Keratinocyte (primary cell): Measurements from ENCODE around the gene DAPK2. TPM values are rescaled to one million over a fixed set of nuclear protein-coding genes. Genes with fewer than 3 reads are reported as not detected.

Experiments used
- DNase-seq: peaks from one replicate; pipeline ENCODE4 v3.0.0-alpha.2; 2011; ENCODE audit warnings: low read depth, missing footprints, low spot score
- FAIRE-seq: peaks from 2 replicates; lab custom pipeline; 2011; peaks lifted over from hg19 to GRCh38; lab: Jason Lieb, UNC
- H2AFZ ChIP-seq: 2 replicates; pipeline ENCODE4 v1.6.0; 2012; ENCODE audit warnings: low read length, control low read depth, inconsistent platforms; ENCODE audit not compliant: control insufficient read depth
- H3K27ac ChIP-seq: 2 replicates; pipeline ENCODE4 v1.5.1; 2011; ENCODE audit warnings: low read length; ENCODE audit not compliant: control insufficient read depth, insufficient read depth
- H3K27me3 ChIP-seq: 3 replicates; pipeline ENCODE4 v1.6.0; 2011; ENCODE audit warnings: low read length; ENCODE audit not compliant: control insufficient read depth, insufficient read depth; ENCODE audit errors: extremely low read depth
- H3K36me3 ChIP-seq, 2 experiments: 2 replicates in 1 of 2; 3 replicates in 1 of 2; pipeline ENCODE4 v1.5.1; 2011; ENCODE audit warnings: low read length in 2 of 2, mild to moderate bottlenecking in 1 of 2; ENCODE audit not compliant: control insufficient read depth in 2 of 2, insufficient read depth in 2 of 2; ENCODE audit errors: extremely low read depth in 1 of 2
- H3K4me1 ChIP-seq: 3 replicates; pipeline ENCODE4 v1.5.1; 2011; ENCODE audit warnings: low read length; ENCODE audit not compliant: control insufficient read depth, insufficient read depth; ENCODE audit errors: extremely low read depth
- H3K4me2 ChIP-seq: 3 replicates; pipeline ENCODE4 v1.6.0; 2011; ENCODE audit warnings: low read depth, low read length; ENCODE audit not compliant: control insufficient read depth, insufficient read depth; ENCODE audit errors: extremely low read depth
- H3K4me3 ChIP-seq, 3 experiments: fragments of 200-600 bp in 1 of 3; sonication (generic) in 1 of 3; 2 replicates in 2 of 3; 3 replicates in 1 of 3; pipeline ENCODE4 v1.5.1; 2011 to 2016; ENCODE audit warnings: low read length in 3 of 3, mild to moderate bottlenecking in 3 of 3, control low read depth in 2 of 3, inconsistent platforms in 1 of 3, low read depth in 1 of 3, mixed read lengths in 1 of 3, mixed run types in 1 of 3, moderate library complexity in 1 of 3; ENCODE audit not compliant: control insufficient read depth in 2 of 3, insufficient read depth in 2 of 3; ENCODE audit errors: extremely low read depth in 1 of 3
- H3K79me2 ChIP-seq: 2 replicates; pipeline ENCODE4 v1.6.0; 2012; ENCODE audit warnings: low read length; ENCODE audit not compliant: control insufficient read depth, insufficient read depth
- H3K9ac ChIP-seq: 3 replicates; pipeline ENCODE4 v1.6.0; 2011; ENCODE audit warnings: low read length; ENCODE audit not compliant: control insufficient read depth, insufficient read depth; ENCODE audit errors: extremely low read depth
- H3K9me1 ChIP-seq: 3 replicates; pipeline ENCODE4 v1.6.0; 2011; ENCODE audit warnings: low read length; ENCODE audit not compliant: control insufficient read depth, insufficient read depth; ENCODE audit errors: extremely low read depth
- H3K9me3 ChIP-seq: 2 replicates; pipeline ENCODE4 v1.5.1; 2012; ENCODE audit warnings: low read depth, low read length; ENCODE audit not compliant: control insufficient read depth
- H4K20me1 ChIP-seq: 3 replicates; pipeline ENCODE4 v1.6.0; 2011; ENCODE audit warnings: low read length; ENCODE audit not compliant: control insufficient read depth, insufficient read depth; ENCODE audit errors: extremely low read depth
- EZH2 ChIP-seq: IDR thresholded peaks from one replicate; pipeline ENCODE4 v1.6.1; 2012; ENCODE audit warnings: inconsistent platforms, mild to moderate bottlenecking, low read length, moderate library complexity
- dilution Hi-C: fragments of 300-500 bp; cut with MboI; formaldehyde crosslinking; loops from one replicate; pipeline ENCODE4 v1.7.0; 2020; ENCODE audit warnings: low sequenced_read_pairs; ENCODE audit not compliant: extremely low pct_ligation_motif_present
- polyA plus RNA-seq, 5 experiments: library from polyadenylated mRNA; depleted of rRNA in 3 of 5; stranded (reverse) in 3 of 5; stranded (forward) in 1 of 5; unstranded in 1 of 5; fragments of >200 nt; gene quantifications; 1 replicate in 1 of 5; 2 replicates in 3 of 5; 3 replicates in 1 of 5; pipeline versions ENCODE4 v1.2.1 to v1.2.3, GENCODE V29; 2011 to 2012; ENCODE audit warnings: missing spikeins in 2 of 5, low read depth in 1 of 5, low replicate concordance in 1 of 5
- TF ChIP-seq, protein P1 (sequence below), 3 experiments: IDR thresholded peaks in 1 of 3; conservative IDR thresholded peaks in 1 of 3; optimal IDR thresholded peaks in 1 of 3; 2 replicates in 2 of 3; 3 replicates in 1 of 3; pipeline versions ENCODE3 to v1.5.1; 2011; ENCODE audit warnings: low read length in 3 of 3, mild to moderate bottlenecking in 3 of 3, moderate library complexity in 2 of 3, control low read depth in 1 of 3, inconsistent platforms in 1 of 3; ENCODE audit not compliant: insufficient read depth in 2 of 3; ENCODE audit errors: extremely low read depth in 1 of 3

DAPK2 gene
- polyA plus RNA-seq, 1 donor (not counting 4 experiments of a cell fraction or from before 2014, with no cell fraction given) = 1.4 TPM

GRCh38 chr15:63870487-63871209 is 175.6 kb downstream of the DAPK2 start:
- no peak for FAIRE-seq

GRCh38 chr15:63870043-63870394 is 176.3 kb downstream of the DAPK2 start:
- H3K9ac ChIP-seq = no peak overlapping the region
- no peaks in the 10 kb centered on the region for H3K4me1 ChIP-seq
- H3K27me3 ChIP-seq = no peaks in the 10 kb centered on the region
- H3K79me2 ChIP-seq = no peaks in the 10 kb centered on the region
- no peaks in the 10 kb centered on the region for H3K36me3 ChIP-seq
- no peak overlapping the region for H3K4me3 ChIP-seq
- TF ChIP-seq, protein P1, sequence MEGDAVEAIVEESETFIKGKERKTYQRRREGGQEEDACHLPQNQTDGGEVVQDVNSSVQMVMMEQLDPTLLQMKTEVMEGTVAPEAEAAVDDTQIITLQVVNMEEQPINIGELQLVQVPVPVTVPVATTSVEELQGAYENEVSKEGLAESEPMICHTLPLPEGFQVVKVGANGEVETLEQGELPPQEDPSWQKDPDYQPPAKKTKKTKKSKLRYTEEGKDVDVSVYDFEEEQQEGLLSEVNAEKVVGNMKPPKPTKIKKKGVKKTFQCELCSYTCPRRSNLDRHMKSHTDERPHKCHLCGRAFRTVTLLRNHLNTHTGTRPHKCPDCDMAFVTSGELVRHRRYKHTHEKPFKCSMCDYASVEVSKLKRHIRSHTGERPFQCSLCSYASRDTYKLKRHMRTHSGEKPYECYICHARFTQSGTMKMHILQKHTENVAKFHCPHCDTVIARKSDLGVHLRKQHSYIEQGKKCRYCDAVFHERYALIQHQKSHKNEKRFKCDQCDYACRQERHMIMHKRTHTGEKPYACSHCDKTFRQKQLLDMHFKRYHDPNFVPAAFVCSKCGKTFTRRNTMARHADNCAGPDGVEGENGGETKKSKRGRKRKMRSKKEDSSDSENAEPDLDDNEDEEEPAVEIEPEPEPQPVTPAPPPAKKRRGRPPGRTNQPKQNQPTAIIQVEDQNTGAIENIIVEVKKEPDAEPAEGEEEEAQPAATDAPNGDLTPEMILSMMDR (optimal IDR thresholded peaks at IDR 0.05 in 1 of 3, IDR thresholded peaks at IDR 0.05 in 1 of 3, conservative IDR thresholded peaks at IDR 0.05 in 1 of 3; ENCODE audit: extremely low read depth in 1 of 3, insufficient read depth in 2 of 3, low read length in 3 of 3) = no peak
- TF ChIP-seq EZH2 = no peak
- no peak for DNase-seq
- no peak overlapping the region for H3K27ac ChIP-seq
- H3K9me1 ChIP-seq = no peaks in the 10 kb centered on the region
- no peak for FAIRE-seq
- no peak overlapping the region for H3K4me2 ChIP-seq
- no peak overlapping the region for H2AFZ ChIP-seq
- dilution Hi-C loops = no loop called here
- no peaks in the 10 kb centered on the region for H4K20me1 ChIP-seq
- H3K9me3 ChIP-seq = no peaks in the 10 kb centered on the region

More at GRCh38 chr15:63870487-63871209, 175.6 kb downstream of the DAPK2 start:
- Histone ChIP-seq H3K9me1 (no peaks in the 10 kb centered on the region), H3K4me3 (no peak overlapping the region), H3K27ac (no peak overlapping the region), H3K36me3 (no peaks in the 10 kb centered on the region), H3K27me3 (no peaks in the 10 kb centered on the region), H3K9me3 (no peaks in the 10 kb centered on the region), H3K79me2 (no peaks in the 10 kb centered on the region), H2AFZ (no peak overlapping the region), H3K9ac (no peak overlapping the region), H4K20me1 (no peaks in the 10 kb centered on the region), H3K4me2 (no peak overlapping the region), H3K4me1 (no peaks in the 10 kb centered on the region)
- no peak for TF ChIP-seq EZH2
- TF ChIP-seq, protein P1 (optimal IDR thresholded peaks at IDR 0.05 in 1 of 3, IDR thresholded peaks at IDR 0.05 in 1 of 3, conservative IDR thresholded peaks at IDR 0.05 in 1 of 3; ENCODE audit: extremely low read depth in 1 of 3, insufficient read depth in 2 of 3, low read length in 3 of 3) = no peak
- DNase-seq = peak; percentile 28
- dilution Hi-C loops = no loop called here
